ENCODE measurements around the gene PCLO.

The PCLO gene

DNA sequence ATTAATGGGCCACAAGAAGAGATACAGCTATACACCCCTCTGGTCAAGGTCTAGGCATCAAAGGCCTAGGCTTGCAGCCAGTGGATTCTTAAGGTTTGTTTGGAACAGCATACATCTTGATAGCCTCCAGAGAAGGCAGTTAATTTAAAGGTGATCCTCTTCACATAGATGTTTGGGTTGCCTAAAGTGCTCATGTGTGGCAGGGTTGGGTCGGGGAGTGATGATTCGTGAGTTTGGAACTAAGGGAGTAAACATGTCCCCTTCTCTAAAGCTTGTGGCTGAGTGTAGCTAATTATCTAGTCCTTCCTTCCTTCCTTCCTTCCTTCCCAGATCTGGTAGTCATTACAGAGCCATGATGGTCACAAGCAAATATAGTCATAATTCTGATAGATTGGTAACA, 12.4 kb downstream of the PCLO start:
- H3K27me3 ChIP-seq (ENCODE audit: control insufficient read depth in 1 of 2, insufficient read depth in 1 of 2, low read length in 2 of 2) = no peaks in the 10 kb centered on the region
- H3K27ac ChIP-seq (ENCODE audit: low read length, poor library complexity, severe bottlenecking) = no peak overlapping the region
- H2AFZ ChIP-seq (ENCODE audit: low read depth, low read length) = no peak overlapping the region
- H3K4me2 ChIP-seq (ENCODE audit: low read length, poor library complexity, severe bottlenecking) = no peak overlapping the region
- no peak overlapping the region for H4K8ac ChIP-seq (ENCODE audit: low read length)
- no peak overlapping the region for H3K23ac ChIP-seq (ENCODE audit: low read length in 2 of 2)
- H3K4me3 ChIP-seq (ENCODE audit: insufficient read depth in 1 of 2, low read depth in 1 of 2, low read length in 2 of 2) = no peak overlapping the region
- H3K9ac ChIP-seq (ENCODE audit: low read length) = no peak overlapping the region
- H3K36me3 ChIP-seq (ENCODE audit: control insufficient read depth in 1 of 2, insufficient read depth in 2 of 2, low read depth in 1 of 2, low read length in 2 of 2) = peaks cover 0 to 4% of the 10 kb centered on the region in 2 experiments
- 20% methylated on average over 1 of the region's 2 CpGs for WGBS
- no peak overlapping the region for H2BK15ac ChIP-seq (ENCODE audit: low read depth, poor library complexity, severe bottlenecking)
- H2BK120ac ChIP-seq (ENCODE audit: low read depth, low read length) = no peak overlapping the region
- H4K91ac ChIP-seq (ENCODE audit: low read length) = no peak overlapping the region
- H3K14ac ChIP-seq (ENCODE audit: low read length in 2 of 2) = no peak overlapping the region
- no peak for DNase-seq
- no peaks in the 10 kb centered on the region for H3K9me3 ChIP-seq (ENCODE audit: control insufficient read depth, low read length)
- no peak overlapping the region for H3K18ac ChIP-seq (ENCODE audit: low read depth in 1 of 2, low read length in 2 of 2)
- no peaks in the 10 kb centered on the region for H3K4me1 ChIP-seq (ENCODE audit: control insufficient read depth, insufficient read depth, low read depth, low read length)
- no peak overlapping the region for H2BK5ac ChIP-seq (ENCODE audit: low read depth, low read length, poor library complexity, severe bottlenecking)
- no peak overlapping the region for H3K4ac ChIP-seq (ENCODE audit: low read depth in 1 of 2, low read length in 2 of 2)
- H2AK5ac ChIP-seq (ENCODE audit: low read length, severe bottlenecking) = no peak overlapping the region
- no peak overlapping the region for H2BK12ac ChIP-seq (ENCODE audit: low read length in 2 of 2)
- no peaks in the 10 kb centered on the region for H3K79me1 ChIP-seq (replicated peaks; ENCODE audit: low read length, poor library complexity, severe bottlenecking)

DNA sequence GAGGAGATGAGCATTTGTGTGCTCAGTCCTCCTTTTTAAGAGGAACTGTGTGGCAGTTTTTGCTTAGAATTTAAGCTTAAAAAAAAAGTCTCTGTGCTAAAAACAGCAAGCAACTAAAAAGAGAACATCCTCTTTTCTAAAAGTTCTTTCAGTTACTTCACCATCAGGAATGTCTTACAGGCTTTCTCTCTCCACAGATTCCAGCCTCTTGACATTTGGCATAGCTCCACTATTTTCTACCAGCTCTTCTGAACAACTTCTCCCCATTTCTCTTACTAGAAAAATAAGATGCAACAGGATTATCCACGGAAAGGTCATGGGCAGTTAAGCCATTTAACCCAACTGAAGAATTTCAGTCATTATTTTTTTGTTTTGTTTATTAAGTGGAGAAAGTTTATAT, 13.2 kb downstream of the PCLO start:
- no peak overlapping the region for H3K27ac ChIP-seq (ENCODE audit: low read length, poor library complexity, severe bottlenecking)
- no peak overlapping the region for H2BK15ac ChIP-seq (ENCODE audit: low read depth, poor library complexity, severe bottlenecking)
- no peak overlapping the region for H2BK120ac ChIP-seq (ENCODE audit: low read depth, low read length)
- H3K79me1 ChIP-seq (replicated peaks; ENCODE audit: low read length, poor library complexity, severe bottlenecking) = no peaks in the 10 kb centered on the region
- H3K4me2 ChIP-seq (ENCODE audit: low read length, poor library complexity, severe bottlenecking) = no peak overlapping the region
- peak; percentile 61 for DNase-seq
- H4K91ac ChIP-seq (ENCODE audit: low read length) = no peak overlapping the region
- no peak overlapping the region for H4K8ac ChIP-seq (ENCODE audit: low read length)
- no peak overlapping the region for H3K9ac ChIP-seq (ENCODE audit: low read length)
- H2AK5ac ChIP-seq (ENCODE audit: low read length, severe bottlenecking) = no peak overlapping the region
- WGBS = 57% methylated on average over 1 of the region's 1 CpG
- H3K4ac ChIP-seq (ENCODE audit: low read depth in 1 of 2, low read length in 2 of 2) = no peak overlapping the region
- no peak overlapping the region for H3K23ac ChIP-seq (ENCODE audit: low read length in 2 of 2)
- H2BK12ac ChIP-seq (ENCODE audit: low read length in 2 of 2) = no peak overlapping the region
- no peaks in the 10 kb centered on the region for H3K36me3 ChIP-seq (ENCODE audit: control insufficient read depth in 1 of 2, insufficient read depth in 2 of 2, low read depth in 1 of 2, low read length in 2 of 2)
- no peak overlapping the region for H3K18ac ChIP-seq (ENCODE audit: low read depth in 1 of 2, low read length in 2 of 2)
- no peak overlapping the region for H3K4me3 ChIP-seq (ENCODE audit: insufficient read depth in 1 of 2, low read depth in 1 of 2, low read length in 2 of 2)
- H3K14ac ChIP-seq (ENCODE audit: low read length in 2 of 2) = no peak overlapping the region
- no peaks in the 10 kb centered on the region for H3K9me3 ChIP-seq (ENCODE audit: control insufficient read depth, low read length)
- no peak overlapping the region for H2AFZ ChIP-seq (ENCODE audit: low read depth, low read length)
- no peaks in the 10 kb centered on the region for H3K27me3 ChIP-seq (ENCODE audit: control insufficient read depth in 1 of 2, insufficient read depth in 1 of 2, low read length in 2 of 2)
- no peaks in the 10 kb centered on the region for H3K4me1 ChIP-seq (ENCODE audit: control insufficient read depth, insufficient read depth, low read depth, low read length)
- H2BK5ac ChIP-seq (ENCODE audit: low read depth, low read length, poor library complexity, severe bottlenecking) = no peak overlapping the region

- H2AFZ ChIP-seq (ENCODE audit: low read depth, low read length) = no peak overlapping the region
- no peak overlapping the region for H4K8ac ChIP-seq (ENCODE audit: low read length)
- no peak overlapping the region for H3K9ac ChIP-seq (ENCODE audit: low read length)
- peak overlapping the region in 1 of 2 experiments; percentile 39 for H2BK12ac ChIP-seq (ENCODE audit: low read length in 2 of 2)
- H3K14ac ChIP-seq (ENCODE audit: low read length in 2 of 2) = no peak overlapping the region
- DNase-seq = peak; percentile 23
- no peak overlapping the region for H4K91ac ChIP-seq (ENCODE audit: low read length)
- H3K4ac ChIP-seq (ENCODE audit: low read depth in 1 of 2, low read length in 2 of 2) = no peak overlapping the region
- H2BK5ac ChIP-seq (ENCODE audit: low read depth, low read length, poor library complexity, severe bottlenecking) = no peak overlapping the region
- no peaks in the 10 kb centered on the region for H3K27me3 ChIP-seq (ENCODE audit: control insufficient read depth in 1 of 2, insufficient read depth in 1 of 2, low read length in 2 of 2)
- H3K23ac ChIP-seq (ENCODE audit: low read length in 2 of 2) = no peak overlapping the region
- no peak overlapping the region for H3K4me2 ChIP-seq (ENCODE audit: low read length, poor library complexity, severe bottlenecking)
- H3K4me1 ChIP-seq (ENCODE audit: control insufficient read depth, insufficient read depth, low read depth, low read length) = no peaks in the 10 kb centered on the region
- H3K4me3 ChIP-seq (ENCODE audit: insufficient read depth in 1 of 2, low read depth in 1 of 2, low read length in 2 of 2) = no peak overlapping the region
- no peaks in the 10 kb centered on the region for H3K79me1 ChIP-seq (replicated peaks; ENCODE audit: low read length, poor library complexity, severe bottlenecking)
- no peak overlapping the region for H3K27ac ChIP-seq (ENCODE audit: low read length, poor library complexity, severe bottlenecking)
- no peaks in the 10 kb centered on the region for H3K36me3 ChIP-seq (ENCODE audit: control insufficient read depth in 1 of 2, insufficient read depth in 2 of 2, low read depth in 1 of 2, low read length in 2 of 2)
- H2AK5ac ChIP-seq (ENCODE audit: low read length, severe bottlenecking) = no peak overlapping the region
- H2BK15ac ChIP-seq (ENCODE audit: low read depth, poor library complexity, severe bottlenecking) = no peak overlapping the region
- no peak overlapping the region for H2BK120ac ChIP-seq (ENCODE audit: low read depth, low read length)
- peak overlapping the region in 1 of 2 experiments; percentile 54 for H3K18ac ChIP-seq (ENCODE audit: low read depth in 1 of 2, low read length in 2 of 2)
- H3K9me3 ChIP-seq (ENCODE audit: control insufficient read depth, low read length) = no peaks in the 10 kb centered on the region
- WGBS = 0% methylated on average over 1 of the region's 1 CpG
Measured at GRCh38 chr7:83148776-83149175, 13.9 kb downstream of the PCLO start.

DNA sequence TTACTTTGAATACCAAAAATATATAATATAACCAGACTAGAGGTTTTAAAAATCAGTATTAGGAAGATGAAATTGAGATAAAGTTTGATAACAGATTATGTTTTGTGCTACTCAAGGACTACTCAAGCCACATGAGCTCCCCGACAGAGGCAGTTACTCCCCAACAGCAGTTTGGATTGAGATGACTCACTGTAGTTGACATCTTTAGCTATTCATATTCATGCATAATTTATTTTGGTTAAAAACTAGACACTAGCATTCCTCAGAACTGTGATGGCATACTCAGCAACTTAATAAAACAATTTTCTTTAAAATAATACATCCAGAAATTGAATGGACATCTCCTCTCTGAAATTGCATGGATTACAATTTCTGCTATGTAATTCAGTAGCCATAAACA, 19.6 kb downstream of the PCLO start:
- H2BK5ac ChIP-seq (ENCODE audit: low read depth, low read length, poor library complexity, severe bottlenecking) = no peak overlapping the region
- no peaks in the 10 kb centered on the region for H3K79me1 ChIP-seq (replicated peaks; ENCODE audit: low read length, poor library complexity, severe bottlenecking)
- H2AK5ac ChIP-seq (ENCODE audit: low read length, severe bottlenecking) = no peak overlapping the region
- no peak overlapping the region for H3K4ac ChIP-seq (ENCODE audit: low read depth in 1 of 2, low read length in 2 of 2)
- no peak overlapping the region for H4K91ac ChIP-seq (ENCODE audit: low read length)
- no peak overlapping the region for H3K4me3 ChIP-seq (ENCODE audit: insufficient read depth in 1 of 2, low read depth in 1 of 2, low read length in 2 of 2)
- no peak overlapping the region for H3K27ac ChIP-seq (ENCODE audit: low read length, poor library complexity, severe bottlenecking)
- no peak overlapping the region for H3K18ac ChIP-seq (ENCODE audit: low read depth in 1 of 2, low read length in 2 of 2)
- DNase-seq = no peak
- no peaks in the 10 kb centered on the region for H3K4me1 ChIP-seq (ENCODE audit: control insufficient read depth, insufficient read depth, low read depth, low read length)
- H2BK15ac ChIP-seq (ENCODE audit: low read depth, poor library complexity, severe bottlenecking) = no peak overlapping the region
- H2BK120ac ChIP-seq (ENCODE audit: low read depth, low read length) = no peak overlapping the region
- no peak overlapping the region for H4K8ac ChIP-seq (ENCODE audit: low read length)
- H3K36me3 ChIP-seq (ENCODE audit: control insufficient read depth in 1 of 2, insufficient read depth in 2 of 2, low read depth in 1 of 2, low read length in 2 of 2) = no peaks in the 10 kb centered on the region
- no peaks in the 10 kb centered on the region for H3K9me3 ChIP-seq (ENCODE audit: control insufficient read depth, low read length)
- no peak overlapping the region for H2AFZ ChIP-seq (ENCODE audit: low read depth, low read length)
- no peaks in the 10 kb centered on the region for H3K27me3 ChIP-seq (ENCODE audit: control insufficient read depth in 1 of 2, insufficient read depth in 1 of 2, low read length in 2 of 2)
- no peak overlapping the region for H3K9ac ChIP-seq (ENCODE audit: low read length)
- no peak overlapping the region for H3K4me2 ChIP-seq (ENCODE audit: low read length, poor library complexity, severe bottlenecking)
- WGBS = no CpG with 5 or more reads among the region's 1 CpG
- H3K14ac ChIP-seq (ENCODE audit: low read length in 2 of 2) = no peak overlapping the region
- H3K23ac ChIP-seq (ENCODE audit: low read length in 2 of 2) = no peak overlapping the region
- no peak overlapping the region for H2BK12ac ChIP-seq (ENCODE audit: low read length in 2 of 2)
